GM19324 (cell line): ENCODE results near the gene POGLUT2.

Source experiments
- ATAC-seq: cut with Tn5 transposase; IDR thresholded peaks from one replicate; pipeline ENCODE4 v1.9.1; 2021; ENCODE audit warnings: mild to moderate bottlenecking, moderate library complexity; ENCODE audit not compliant: unreplicated experiment, low FRiP score

POGLUT2 gene

GRCh38 chr13:102771298-102772041 is 27.3 kb downstream of the POGLUT2 start:
- no peak for ATAC-seq

- no peak for ATAC-seq
Observed at GRCh38 chr13:102770435-102770834, 28.3 kb downstream of the POGLUT2 start.

- no peak for ATAC-seq
Observed at GRCh38 chr13:102769679-102770078, 29.1 kb downstream of the POGLUT2 start.

DNA sequence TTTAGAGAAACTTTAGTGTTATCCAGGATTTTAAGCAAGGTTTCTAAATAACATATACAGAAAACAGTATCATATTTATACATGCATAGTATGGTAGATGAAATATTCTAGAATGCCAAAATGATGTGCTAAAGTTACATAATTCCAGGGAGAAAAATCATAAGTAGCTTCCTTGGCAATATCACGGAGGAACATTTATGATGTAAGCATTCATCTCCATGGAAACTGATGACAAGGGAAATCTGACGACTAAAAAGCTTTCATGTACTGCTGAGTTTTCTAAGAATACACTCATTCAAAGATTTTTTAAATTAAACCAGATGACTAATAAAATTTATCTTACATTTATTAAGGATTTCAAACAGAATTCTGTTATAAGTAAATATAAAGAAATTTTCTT is 29.9 kb downstream of the POGLUT2 start:
- ATAC-seq = no peak

GRCh38 chr13:102763741-102764140 is 35.0 kb downstream of the POGLUT2 start:
- no peak for ATAC-seq

- ATAC-seq = no peak
Observed at GRCh38 chr13:102761071-102761470, 37.7 kb downstream of the POGLUT2 start.

- ATAC-seq = no peak
Observed at GRCh38 chr13:102758842-102759241, 39.9 kb downstream of the POGLUT2 start.

DNA sequence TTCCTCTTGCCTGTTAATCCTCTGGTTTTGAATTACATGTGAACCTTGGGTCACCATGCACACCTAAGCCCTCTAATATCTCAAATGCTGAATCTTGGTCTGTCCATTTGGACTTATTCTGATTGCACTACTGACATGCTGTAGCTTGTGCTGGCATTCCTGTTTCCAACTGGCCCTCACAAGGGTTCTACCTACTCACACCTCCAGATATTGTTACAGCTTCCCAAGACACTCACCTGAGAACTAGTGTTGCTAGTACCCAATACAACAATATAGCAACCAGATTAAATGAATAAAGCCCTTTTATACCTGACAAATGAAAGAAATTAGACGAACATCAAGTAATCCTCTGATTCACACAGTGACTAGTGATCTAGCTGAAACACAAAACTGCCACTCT is 41.8 kb downstream of the POGLUT2 start:
- ATAC-seq = no peak

DNA sequence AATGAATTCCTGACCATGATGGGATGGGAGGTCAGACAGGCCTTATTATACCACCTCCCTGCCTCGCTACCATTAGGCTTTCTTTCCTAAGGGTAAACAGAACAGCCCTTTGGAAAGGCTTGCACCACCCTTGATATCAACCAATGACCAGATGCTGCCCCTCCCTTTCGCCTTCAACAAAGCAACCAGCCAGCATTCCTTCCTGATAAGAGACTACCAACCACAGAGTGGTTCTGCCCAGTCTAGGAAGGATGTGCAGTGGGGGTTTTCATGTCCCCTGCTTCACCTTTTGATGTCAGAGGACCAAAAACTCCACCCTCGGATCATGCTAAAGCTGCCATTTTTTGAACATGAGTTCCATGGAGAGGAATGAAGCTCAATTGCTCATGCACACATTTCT is 46.9 kb downstream of the POGLUT2 start:
- no peak for ATAC-seq

DNA sequence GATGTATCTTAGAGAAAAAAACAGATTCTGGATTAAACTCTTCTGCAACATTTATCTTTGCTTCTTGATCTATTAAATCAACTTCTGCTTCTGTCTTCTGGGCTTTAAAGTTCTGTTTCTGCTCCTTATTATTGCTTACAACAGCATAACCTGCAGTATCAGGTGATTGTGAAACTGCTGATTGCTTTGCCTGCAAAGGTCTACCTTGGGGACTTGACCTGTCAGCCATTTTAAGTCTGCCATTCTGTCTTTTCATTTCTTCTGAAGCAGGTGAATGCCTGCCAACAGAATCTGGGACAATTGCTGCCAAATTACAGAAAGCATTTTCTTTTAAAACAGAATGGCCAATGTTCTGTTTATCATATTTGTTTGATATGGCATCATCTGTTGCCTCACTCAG is 56.3 kb downstream of the POGLUT2 start:
- ATAC-seq = no peak

GRCh38 chr13:102742101-102742500 is 56.7 kb downstream of the POGLUT2 start:
- ATAC-seq = no peak
